IMR-90 (cell line): Measurements from ENCODE around the gene CASS4. TPM values are rescaled to one million over a fixed set of nuclear protein-coding genes. Genes with fewer than 3 reads are reported as not detected.

Source experiments
- ATAC-seq: fragments of 200-7000 bp; cut with Tn5 transposase; 2 replicates; pipeline ENCODE4 v1.9.1; 2020; ENCODE audit warnings: low read depth, mild to moderate bottlenecking, moderate library complexity
- BruUV-seq: library from RNA; stranded (reverse); fragments of 400-500 nt; replicated peaks from 2 replicates; lab custom pipeline; 2021; lab: Mats Ljungman, UMichigan
- CTCF ChIA-PET: fragments of 300-600 bp; formaldehyde crosslinking; extraction: SDS; loops from one replicate; lab custom pipeline; 2021; ENCODE audit warnings: antibody characterized with exemption; lab: Yijun Ruan, JAX
- POLR2A ChIA-PET: fragments of 300-600 bp; sonication (Branson Sonifier 250); formaldehyde crosslinking; loops from one replicate; lab custom pipeline; 2022; ENCODE audit warnings: antibody characterized with exemption; ENCODE audit not compliant: unreplicated experiment; lab: Charles Lee
- DNase-seq: peaks from one replicate; pipeline ENCODE4 v3.0.0; 2013
- H2AFZ ChIP-seq: replicated peaks from 2 replicates; pipeline ENCODE3; 2013; ENCODE audit warnings: low read length, mild to moderate bottlenecking; ENCODE audit not compliant: poor library complexity
- H2AK5ac ChIP-seq: 2 replicates; pipeline ENCODE4 v1.6.1; 2013; ENCODE audit warnings: low read depth, low read length, inconsistent platforms
- H2AK9ac ChIP-seq: replicated peaks from 2 replicates; pipeline ENCODE3; 2013; ENCODE audit warnings: mild to moderate bottlenecking, low read depth, low read length, moderate library complexity; ENCODE audit not compliant: poor library complexity
- H2BK120ac ChIP-seq: 2 replicates; pipeline ENCODE4 v1.6.1; 2013; ENCODE audit warnings: low read depth, low read length, inconsistent platforms
- H2BK15ac ChIP-seq: 3 replicates; pipeline ENCODE4 v1.6.1; 2013; ENCODE audit warnings: low read depth, low read length, inconsistent platforms
- H2BK20ac ChIP-seq: 2 replicates; pipeline ENCODE4 v1.6.1; 2013; ENCODE audit warnings: low read depth, mild to moderate bottlenecking, inconsistent platforms, low read length, moderate library complexity
- H2BK5ac ChIP-seq: 2 replicates; pipeline ENCODE4 v1.6.1; 2013; ENCODE audit warnings: mild to moderate bottlenecking, low read depth, low read length, inconsistent platforms; ENCODE audit not compliant: poor library complexity, severe bottlenecking
- H3K14ac ChIP-seq: replicated peaks from 2 replicates; pipeline ENCODE4 v1.6.1; 2013; ENCODE audit warnings: low read depth, low read length, inconsistent platforms
- H3K18ac ChIP-seq: 2 replicates; pipeline ENCODE4 v1.6.1; 2013; ENCODE audit warnings: low read depth, low read length, control low read depth
- H3K23ac ChIP-seq: 2 replicates; pipeline ENCODE4 v1.6.1; 2013; ENCODE audit warnings: low read depth, low read length, inconsistent platforms
- H3K27ac ChIP-seq: 2 replicates; pipeline ENCODE4 v1.5.1; 2013; ENCODE audit warnings: mild to moderate bottlenecking, control low read depth, low read length; ENCODE audit not compliant: insufficient read depth
- H3K27me3 ChIP-seq: 2 replicates; pipeline ENCODE4 v1.6.1; 2013; ENCODE audit warnings: low read length; ENCODE audit not compliant: control insufficient read depth, insufficient read depth
- H3K36me3 ChIP-seq: 2 replicates; pipeline ENCODE4 v1.6.1; 2013; ENCODE audit warnings: low read length, mixed read lengths; ENCODE audit not compliant: control insufficient read depth, insufficient read depth
- H3K4ac ChIP-seq: 2 replicates; pipeline ENCODE4 v1.6.1; 2013; ENCODE audit warnings: low read depth, low read length, inconsistent platforms
- H3K4me1 ChIP-seq: 2 replicates; pipeline ENCODE4 v1.6.1; 2013; ENCODE audit warnings: low read length, mixed read lengths; ENCODE audit not compliant: control insufficient read depth, insufficient read depth
- H3K4me2 ChIP-seq: 2 replicates; pipeline ENCODE4 v1.6.1; 2013; ENCODE audit warnings: low read depth, mild to moderate bottlenecking, control low read depth, low read length, moderate library complexity
- H3K4me3 ChIP-seq: 2 replicates; pipeline ENCODE4 v1.5.1; 2013; ENCODE audit warnings: low read depth, mild to moderate bottlenecking, control low read depth, low read length, moderate library complexity; ENCODE audit not compliant: insufficient read depth
- H3K56ac ChIP-seq: 2 replicates; pipeline ENCODE4 v1.6.1; 2013; ENCODE audit warnings: low read length, inconsistent platforms; ENCODE audit not compliant: insufficient read depth; ENCODE audit errors: extremely low read depth
- H3K79me1 ChIP-seq, 2 experiments: 2 replicates each; pipeline ENCODE4 v1.6.1; 2013; ENCODE audit warnings: low read length in 2 of 2, inconsistent platforms in 1 of 2, low read depth in 1 of 2
- H3K9ac ChIP-seq: 2 replicates; pipeline ENCODE4 v1.6.1; 2013; ENCODE audit warnings: low read depth, low read length, control low read depth
- H3K9me1 ChIP-seq: 2 replicates; pipeline ENCODE4 v1.6.1; 2013; ENCODE audit warnings: low read length, inconsistent platforms; ENCODE audit not compliant: insufficient read depth
- H3K9me3 ChIP-seq: 2 replicates; pipeline ENCODE4 v1.6.1; 2013; ENCODE audit warnings: low read length; ENCODE audit not compliant: control insufficient read depth, insufficient read depth
- H4K20me1 ChIP-seq: 2 replicates; pipeline ENCODE4 v1.6.1; 2013; ENCODE audit warnings: low read length, inconsistent platforms; ENCODE audit not compliant: insufficient read depth
- H4K5ac ChIP-seq: 2 replicates; pipeline ENCODE4 v1.6.1; 2013; ENCODE audit warnings: mild to moderate bottlenecking, low read depth, low read length, control low read depth
- H4K8ac ChIP-seq, 2 experiments: 2 replicates each; pipeline ENCODE4 v1.6.1; 2013; ENCODE audit warnings: low read depth in 2 of 2, low read length in 2 of 2, control low read depth in 1 of 2, inconsistent platforms in 1 of 2
- H4K91ac ChIP-seq: 2 replicates; pipeline ENCODE4 v1.6.1; 2013; ENCODE audit warnings: low read depth, low read length, inconsistent platforms; ENCODE audit not compliant: insufficient read depth
- BHLHE40 ChIP-seq: fragments of 150-350 bp; IDR thresholded peaks from 2 replicates; pipeline ENCODE4 v1.6.1; 2016; ENCODE audit warnings: mild to moderate bottlenecking, low read depth, low read length
- CEBPB ChIP-seq: IDR thresholded peaks from 2 replicates; pipeline ENCODE4 v1.6.1; 2012; ENCODE audit warnings: low read depth, low read length, improper control_type of control experiment
- CHD1 ChIP-seq: IDR thresholded peaks from 2 replicates; pipeline ENCODE4 v1.6.1; 2012; ENCODE audit warnings: low read depth, low read length, improper control_type of control experiment
- FOS ChIP-seq: fragments of 150-350 bp; IDR thresholded peaks from 2 replicates; pipeline ENCODE4 v1.6.1; 2016; ENCODE audit warnings: low read depth, low read length
- MAFK ChIP-seq: IDR thresholded peaks from 2 replicates; pipeline ENCODE4 v1.6.1; 2012; ENCODE audit warnings: low read depth, low read length, improper control_type of control experiment
- POLR2A ChIP-seq: IDR thresholded peaks from 2 replicates; pipeline ENCODE4 v1.6.1; 2012; ENCODE audit warnings: mild to moderate bottlenecking, low read depth, low read length
- RAD21 ChIP-seq: IDR thresholded peaks from 2 replicates; pipeline ENCODE4 v1.6.1; 2012; ENCODE audit warnings: low read length, improper control_type of control experiment
- RCOR1 ChIP-seq: IDR thresholded peaks from 2 replicates; pipeline ENCODE4 v1.6.1; 2012; ENCODE audit warnings: mild to moderate bottlenecking, low read length, improper control_type of control experiment; ENCODE audit not compliant: insufficient replicate concordance
- WGBS, 2 experiments: methylation state at CpG; one replicate each; pipeline versions ENCODE4 v1.1.5 to v1.1.7; 2013; ENCODE audit warnings: missing lambda C conversion rate in 2 of 2; ENCODE audit not compliant: insufficient read length in 1 of 2; ENCODE audit errors: extremely low coverage in 2 of 2; 5-methylcytosine and 5-hydroxymethylcytosine counted together
- dilution Hi-C: fragments of 300-500 bp; cut with HindIII; formaldehyde crosslinking; loops from one replicate; pipeline ENCODE4 v1.14.3; 2018; ENCODE audit warnings: low sequenced_read_pairs; ENCODE audit not compliant: unreplicated experiment
- in situ Hi-C: fragments of 300-500 bp; cut with MboI; formaldehyde crosslinking; loops from 3 replicates; pipeline ENCODE4 v1.14.3; 2019; ENCODE audit warnings: low sequenced_read_pairs, inconsistent platforms, mixed read lengths
- intact Hi-C: fragments of 100-400 bp; cut with micrococcal nuclease; formaldehyde crosslinking; loops from 2 replicates; pipeline ENCODE4 v1.10.0; 2022
- polyA plus RNA-seq, 3 experiments: library from polyadenylated mRNA; depleted of rRNA; stranded (reverse); fragments of >200 nt; gene quantifications; 2 replicates each; pipeline ENCODE4 v1.2.3, GENCODE V29; 2012; ENCODE audit warnings: low replicate concordance in 1 of 3
- total RNA-seq: library from RNA; depleted of rRNA; stranded (reverse); fragments of >200 nt; gene quantifications from 2 replicates; pipeline ENCODE4 v1.2.3, GENCODE V29; 2012
- TF ChIP-seq, protein P1 (sequence below): fragments of 150-350 bp; IDR thresholded peaks from 2 replicates; pipeline ENCODE4 v1.6.1; 2017; ENCODE audit warnings: mild to moderate bottlenecking, antibody characterized with exemption, low read length, low read depth

Gene CASS4
- total and polyA plus RNA-seq, 2 of the 4 experiments (the other 2 are of a cell fraction) = 25.8 to 26.5 TPM

DNA sequence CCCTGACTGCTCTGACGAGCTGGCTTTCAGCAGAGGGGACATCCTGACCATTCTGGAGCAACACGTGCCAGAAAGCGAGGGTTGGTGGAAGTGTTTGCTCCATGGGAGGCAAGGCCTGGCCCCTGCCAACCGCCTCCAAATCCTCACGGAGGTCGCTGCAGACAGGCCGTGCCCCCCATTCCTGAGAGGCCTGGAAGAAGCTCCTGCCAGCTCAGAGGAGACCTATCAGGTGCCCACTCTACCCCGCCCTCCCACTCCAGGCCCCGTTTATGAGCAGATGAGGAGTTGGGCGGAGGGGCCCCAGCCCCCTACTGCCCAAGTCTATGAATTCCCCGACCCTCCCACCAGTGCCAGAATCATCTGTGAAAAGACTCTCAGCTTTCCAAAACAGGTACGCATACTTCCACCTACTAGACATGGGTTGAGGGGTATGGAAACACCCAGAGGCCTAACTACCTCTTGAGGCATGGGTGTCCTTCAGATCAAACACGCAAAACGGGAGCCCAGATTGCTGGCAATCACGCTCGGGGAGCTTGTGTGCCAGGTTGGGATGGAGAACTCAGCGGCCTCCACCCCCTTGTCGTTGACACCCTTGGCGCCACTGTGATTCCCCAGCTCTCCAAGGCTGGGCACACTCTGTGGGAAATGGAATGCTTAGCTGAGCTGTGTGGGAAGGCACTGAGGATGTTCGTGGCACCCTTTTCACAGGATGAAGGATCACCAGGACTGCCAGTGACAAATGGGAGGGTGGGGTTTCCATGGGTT is 25.3 kb downstream of the CASS4 start:
- H3K9me1 ChIP-seq = peaks cover 25% of the 10 kb centered on the region
- H3K9me3 ChIP-seq = no peaks in the 10 kb centered on the region
- H3K27ac ChIP-seq = peak overlapping the region; percentile 81
- H2BK20ac ChIP-seq = peak overlapping the region; percentile 97
- peak overlapping the region; percentile 95 for H2BK120ac ChIP-seq
- H3K56ac ChIP-seq = peak overlapping the region; percentile 38; the same call in 1 of the 2 replicates
- peaks cover 22 to 42% of the 10 kb centered on the region in 2 experiments for H3K79me1 ChIP-seq
- H2BK15ac ChIP-seq = peak overlapping the region; percentile 86; the same call in 2 of the 3 replicates
- DNase-seq = no peak
- peak overlapping the region; percentile 2 for H2AK9ac ChIP-seq
- no peak overlapping the region for H3K4me3 ChIP-seq
- H3K36me3 ChIP-seq = peaks cover 10% of the 10 kb centered on the region; the same call in 1 of the 2 replicates
- H3K14ac ChIP-seq = peak overlapping the region; percentile 78
- no peak for ATAC-seq
- H3K23ac ChIP-seq = peak overlapping the region; percentile 60
- dilution Hi-C loops (no loop called here), in situ Hi-C loops (no loop called here), intact Hi-C loops (no loop called here)
- POLR2A ChIA-PET = no interaction called here
- H3K4ac ChIP-seq = peak overlapping the region; percentile 95
- H4K20me1 ChIP-seq = no peaks in the 10 kb centered on the region
- H3K4me1 ChIP-seq = peaks cover 27% of the 10 kb centered on the region
- no peaks in the 10 kb centered on the region for H3K27me3 ChIP-seq
- H3K9ac ChIP-seq = no peak overlapping the region; the same call in 1 of the 2 replicates
- TF ChIP-seq CHD1 = no peak
- TF ChIP-seq MAFK = no peak
- TF ChIP-seq, protein P1, sequence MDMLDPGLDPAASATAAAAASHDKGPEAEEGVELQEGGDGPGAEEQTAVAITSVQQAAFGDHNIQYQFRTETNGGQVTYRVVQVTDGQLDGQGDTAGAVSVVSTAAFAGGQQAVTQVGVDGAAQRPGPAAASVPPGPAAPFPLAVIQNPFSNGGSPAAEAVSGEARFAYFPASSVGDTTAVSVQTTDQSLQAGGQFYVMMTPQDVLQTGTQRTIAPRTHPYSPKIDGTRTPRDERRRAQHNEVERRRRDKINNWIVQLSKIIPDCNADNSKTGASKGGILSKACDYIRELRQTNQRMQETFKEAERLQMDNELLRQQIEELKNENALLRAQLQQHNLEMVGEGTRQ = no peak
- TF ChIP-seq RAD21 = no peak
- no peak for TF ChIP-seq CEBPB
- TF ChIP-seq RCOR1 = no peak
- TF ChIP-seq FOS = no peak
- TF ChIP-seq BHLHE40 = no peak
- TF ChIP-seq POLR2A = no peak
- H3K18ac ChIP-seq = peak overlapping the region; percentile 94
- no TSS peak for BruUV-seq
- CTCF ChIA-PET = interaction anchor here (0.6 to 1.1 kb wide), 2 partner anchors 39 to 1756 kb away, joined by 3 to 4 read pairs; no protein-coding TSS in a partner anchor
- H2AFZ ChIP-seq = no peak overlapping the region
- peak overlapping the region; percentile 95 for H4K91ac ChIP-seq
- peak overlapping the region; percentile 95 for H2AK5ac ChIP-seq
- H4K5ac ChIP-seq = peak overlapping the region; percentile 92
- no peak overlapping the region for H3K4me2 ChIP-seq
- WGBS, 2 experiments = 100% methylated on average over 2 of the region's 20 CpGs; no CpG with 5 or more reads in 1 of the 2 experiments
- peak overlapping the region; percentile 78 to 94 for H4K8ac ChIP-seq
- peak overlapping the region; percentile 95 for H2BK5ac ChIP-seq
